D341Med (cell line): Measurements from ENCODE around the gene SYTL3.
A peak's percentile ranks its signal among the peaks of the same experiment; 100 is the strongest.

Experiments used
- DNase-seq: peaks from one replicate; pipeline ENCODE4 v3.0.0; 2012; ENCODE audit warnings: low spot score

SYTL3 gene

DNA sequence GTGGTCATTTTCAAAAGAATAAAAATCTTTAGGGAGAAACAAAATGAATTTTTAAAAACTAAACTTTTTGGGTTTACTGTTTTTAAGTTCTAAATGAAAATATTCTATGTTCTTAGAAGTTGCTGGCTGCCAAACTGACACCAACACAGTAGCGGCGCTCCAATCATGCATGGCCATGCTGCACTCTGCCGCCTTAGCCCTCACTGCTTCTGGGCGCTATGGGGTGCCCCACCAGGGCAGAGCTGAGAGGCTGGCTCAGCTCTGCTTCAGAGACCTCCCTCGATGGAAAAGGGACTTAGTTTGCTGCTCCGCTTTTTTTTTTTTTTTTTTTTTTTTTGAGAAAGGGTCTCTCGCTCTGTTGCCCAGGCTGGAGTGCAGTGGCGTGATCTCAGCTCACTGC, 148.5 kb downstream of the SYTL3 start:
- no peak for DNase-seq

DNA sequence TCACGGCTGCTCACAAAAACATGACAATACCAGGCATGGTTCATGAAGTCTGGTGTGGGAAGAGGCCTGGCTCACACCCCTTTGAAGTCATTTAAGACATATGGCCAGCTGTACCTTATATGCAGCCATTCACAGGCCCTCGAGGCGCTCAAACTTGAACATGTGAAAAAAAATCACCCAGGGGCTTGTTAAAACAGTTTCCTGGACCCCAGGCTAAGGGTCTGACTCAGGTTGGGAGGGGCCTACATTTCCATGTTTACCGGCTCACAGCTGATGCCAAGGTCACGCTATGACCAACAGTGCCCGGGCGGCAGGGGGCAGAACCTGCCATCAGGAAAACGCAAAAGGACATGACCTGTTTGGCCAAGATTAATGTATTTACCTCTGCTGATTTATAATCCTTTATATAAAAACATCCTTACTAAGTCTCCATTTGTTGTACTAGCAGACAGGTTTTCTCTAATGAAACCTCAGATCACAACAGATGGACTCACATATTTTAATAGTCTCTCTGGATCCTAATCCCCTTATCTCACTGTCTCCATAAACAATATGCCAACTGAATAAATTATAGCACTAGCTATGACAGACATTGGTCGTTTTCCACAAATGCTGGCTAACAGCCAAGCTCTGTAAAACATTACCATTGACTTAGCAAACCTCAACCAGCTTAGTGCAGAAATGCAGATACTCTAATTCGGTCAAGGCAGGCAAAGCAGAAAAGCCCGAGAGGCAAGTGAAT, 149.4 kb downstream of the SYTL3 start:
- DNase-seq: peak; percentile 62

DNA sequence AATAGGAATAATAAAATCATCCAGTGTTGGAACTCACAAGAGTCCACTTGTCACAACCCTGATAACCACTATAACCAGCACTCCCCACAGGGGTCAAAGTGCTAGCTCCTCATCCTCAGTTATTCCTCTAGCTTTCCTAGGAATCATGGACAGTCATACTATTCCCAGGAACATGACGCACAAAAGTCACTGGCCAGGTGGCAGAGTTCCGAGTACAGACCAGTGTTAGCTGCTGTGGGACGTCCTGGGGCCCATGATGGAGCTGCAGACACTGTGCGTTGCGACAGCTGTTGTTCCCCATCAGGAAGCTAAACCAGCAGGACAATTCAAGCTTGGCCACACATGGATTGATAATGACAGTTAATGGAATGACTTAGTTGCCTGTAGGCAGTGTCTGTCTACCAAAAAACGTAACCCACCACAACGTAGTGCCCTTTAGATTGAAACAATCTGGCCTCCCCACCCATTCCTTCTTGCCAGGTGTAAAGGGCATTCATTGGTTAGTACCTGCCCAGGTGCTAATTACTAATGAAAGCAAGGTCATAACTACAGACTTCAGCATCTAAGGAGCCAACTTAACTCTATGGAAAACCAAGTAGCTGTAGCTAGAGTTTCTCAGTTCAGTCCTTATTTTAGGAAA, 151.9 kb downstream of the SYTL3 start:
- no peak for DNase-seq

DNA sequence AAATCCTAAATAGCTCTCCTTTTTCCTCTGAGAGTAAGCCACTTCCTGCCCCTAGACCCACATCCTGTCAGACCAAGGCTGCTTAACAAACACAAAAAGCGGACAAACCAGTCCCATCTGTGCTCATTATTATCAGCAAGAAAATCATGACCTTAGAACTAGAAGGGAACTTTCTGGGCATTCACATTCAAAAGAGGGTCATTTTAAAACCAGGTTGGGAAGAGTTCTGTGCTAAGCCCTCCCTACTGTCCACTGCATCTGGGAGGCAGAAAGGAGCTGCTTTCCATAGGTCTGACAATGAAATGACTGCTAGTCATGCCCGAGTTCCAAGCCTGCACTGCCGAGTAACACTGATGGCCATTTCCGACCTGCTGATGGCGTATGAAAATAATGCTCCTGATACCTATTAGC, 153.9 kb downstream of the SYTL3 start:
- no peak for DNase-seq

DNA sequence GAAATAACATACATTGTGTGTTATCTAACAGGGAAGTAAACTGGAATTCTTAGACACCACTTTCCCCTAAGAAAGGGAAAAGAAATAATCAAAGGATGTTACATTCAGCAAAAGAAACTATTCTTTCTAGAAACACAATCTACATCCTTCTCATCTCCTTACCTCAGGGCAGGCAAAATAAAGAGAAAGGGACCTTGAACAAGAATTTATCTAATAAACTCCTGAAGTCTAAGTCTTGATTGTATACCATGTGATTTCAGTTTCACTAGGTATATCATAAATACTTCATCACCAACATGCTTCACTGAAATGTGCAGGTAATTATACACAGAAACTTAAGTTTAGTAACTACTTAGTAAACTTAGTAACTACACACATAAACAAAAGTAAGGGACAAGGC, 154.4 kb downstream of the SYTL3 start:
- DNase-seq: no peak

DNA sequence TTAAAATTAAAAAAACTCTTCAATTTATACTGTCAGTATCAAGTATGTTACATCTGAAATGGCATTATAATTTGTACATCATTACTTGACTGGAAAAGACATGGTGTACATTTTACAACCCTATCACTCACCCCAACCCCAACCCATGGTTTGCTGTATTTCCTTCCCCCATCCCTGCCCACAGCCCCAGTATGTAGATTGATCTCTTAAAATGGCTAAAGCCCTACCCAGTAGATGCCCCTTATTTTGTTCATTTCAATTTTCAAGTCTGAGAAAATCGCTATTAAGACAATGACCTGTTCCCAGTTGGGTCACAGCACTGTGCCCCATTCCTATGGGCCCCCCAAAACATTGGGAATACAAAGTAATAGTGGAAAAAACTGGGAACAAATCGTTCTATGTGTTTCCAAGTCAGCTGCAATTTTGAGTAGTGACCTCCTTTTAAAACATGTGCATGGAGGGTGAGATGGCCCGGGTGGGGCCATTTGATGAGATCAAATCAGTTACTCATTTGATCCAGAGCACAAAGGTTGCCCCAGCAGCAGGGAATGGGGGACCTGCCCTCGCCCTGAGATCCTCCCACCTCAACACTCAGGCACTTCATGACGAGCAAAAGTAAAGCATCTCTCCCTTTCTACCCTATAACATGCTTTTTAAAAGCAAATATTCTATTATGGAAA, 156.0 kb downstream of the SYTL3 start:
- DNase-seq: no peak

DNA sequence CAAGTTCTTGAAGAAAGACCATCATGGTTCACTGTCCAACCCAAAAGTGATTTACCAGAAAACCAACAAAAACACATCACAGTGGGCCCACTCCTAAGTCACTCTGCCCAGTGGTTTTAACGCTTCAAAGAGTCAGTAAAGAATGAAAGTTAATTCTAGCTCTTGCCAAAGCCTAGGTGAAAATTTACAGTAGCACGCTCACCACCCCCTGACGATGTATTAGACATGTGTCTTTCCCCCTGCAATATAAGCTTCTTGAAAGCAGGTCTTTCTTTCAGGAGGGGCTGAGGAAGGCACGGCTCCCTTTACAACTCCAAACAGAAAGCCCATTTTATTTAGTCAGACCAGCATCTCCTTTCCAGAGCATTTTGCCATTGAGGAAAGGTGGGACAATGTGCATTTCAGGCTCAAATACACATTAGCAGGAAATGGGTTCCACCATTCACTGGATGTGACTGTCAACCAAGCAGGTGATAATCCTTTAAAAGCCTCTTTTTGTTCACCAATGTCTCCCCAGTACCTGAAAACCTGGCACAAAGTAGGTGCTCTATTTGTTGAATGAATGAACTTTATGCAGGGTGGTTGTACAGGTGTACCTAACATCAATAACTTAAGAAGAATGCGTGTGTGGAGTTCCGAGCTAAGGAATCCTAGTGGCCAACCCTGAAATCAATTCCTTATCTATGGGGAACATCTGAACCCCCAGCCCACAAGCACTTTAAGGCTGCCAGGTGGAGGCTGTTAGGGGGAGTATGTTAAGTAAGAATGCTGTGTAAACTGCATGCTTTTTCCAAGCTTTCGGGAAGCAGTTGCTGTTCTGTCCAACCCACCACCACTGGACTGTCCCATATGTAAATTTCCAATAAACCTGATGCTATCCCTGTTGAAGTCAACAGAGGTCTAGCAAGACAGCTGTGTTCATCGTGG, 157.9 kb downstream of the SYTL3 start:
- DNase-seq: no peak

DNA sequence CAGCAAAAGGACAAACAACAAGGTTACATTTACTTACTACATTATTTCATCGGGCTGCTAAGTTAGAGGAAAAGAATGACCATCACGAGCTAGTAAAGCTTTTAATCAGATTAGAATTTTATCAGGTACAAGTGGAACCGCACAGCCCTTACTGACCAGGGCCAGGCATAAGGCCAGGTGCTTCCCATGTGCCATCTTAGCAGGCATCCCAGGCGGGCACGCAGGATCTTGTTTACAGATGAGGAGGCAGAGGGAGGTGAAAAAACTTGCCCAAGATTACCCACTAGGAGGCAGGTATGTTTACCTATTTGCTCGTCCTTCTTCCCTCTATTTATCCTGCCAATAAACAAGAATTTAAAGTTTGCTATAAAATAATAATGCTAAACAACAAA, 158.6 kb downstream of the SYTL3 start:
- no peak for DNase-seq

DNA sequence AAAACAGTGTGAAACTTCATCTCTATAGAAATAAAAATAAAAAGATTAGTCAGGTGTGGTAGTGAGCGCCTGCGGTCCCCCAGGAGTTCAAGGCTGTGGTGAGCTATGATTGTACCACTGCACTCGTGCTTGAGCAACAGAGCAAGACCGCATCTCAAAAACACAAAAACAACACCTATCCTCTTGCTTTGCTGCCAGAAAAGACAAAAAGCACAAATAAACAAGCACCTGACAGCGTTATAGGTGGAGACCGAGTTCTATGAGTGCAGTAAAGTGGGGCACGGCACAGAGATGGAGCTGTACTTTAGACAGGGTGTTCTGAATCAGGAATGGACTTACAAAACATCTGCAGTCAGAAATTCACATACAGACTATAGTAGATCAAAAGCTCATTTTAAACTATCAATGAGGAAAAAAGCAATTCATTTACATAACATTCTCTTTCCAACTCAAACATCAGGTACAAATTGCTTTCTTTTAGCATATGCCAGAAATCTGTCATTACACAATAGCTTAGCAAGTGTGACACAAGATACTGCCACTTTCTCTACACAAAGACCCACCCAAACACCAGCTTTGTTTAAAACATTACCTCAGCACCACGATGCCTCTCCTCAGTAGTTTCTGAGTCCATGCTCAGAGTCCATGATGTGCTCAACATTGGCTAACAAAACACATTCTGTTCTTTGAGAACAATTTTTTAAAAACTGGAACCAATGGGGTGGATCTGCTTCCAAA, 159.3 kb downstream of the SYTL3 start:
- no peak for DNase-seq

DNA sequence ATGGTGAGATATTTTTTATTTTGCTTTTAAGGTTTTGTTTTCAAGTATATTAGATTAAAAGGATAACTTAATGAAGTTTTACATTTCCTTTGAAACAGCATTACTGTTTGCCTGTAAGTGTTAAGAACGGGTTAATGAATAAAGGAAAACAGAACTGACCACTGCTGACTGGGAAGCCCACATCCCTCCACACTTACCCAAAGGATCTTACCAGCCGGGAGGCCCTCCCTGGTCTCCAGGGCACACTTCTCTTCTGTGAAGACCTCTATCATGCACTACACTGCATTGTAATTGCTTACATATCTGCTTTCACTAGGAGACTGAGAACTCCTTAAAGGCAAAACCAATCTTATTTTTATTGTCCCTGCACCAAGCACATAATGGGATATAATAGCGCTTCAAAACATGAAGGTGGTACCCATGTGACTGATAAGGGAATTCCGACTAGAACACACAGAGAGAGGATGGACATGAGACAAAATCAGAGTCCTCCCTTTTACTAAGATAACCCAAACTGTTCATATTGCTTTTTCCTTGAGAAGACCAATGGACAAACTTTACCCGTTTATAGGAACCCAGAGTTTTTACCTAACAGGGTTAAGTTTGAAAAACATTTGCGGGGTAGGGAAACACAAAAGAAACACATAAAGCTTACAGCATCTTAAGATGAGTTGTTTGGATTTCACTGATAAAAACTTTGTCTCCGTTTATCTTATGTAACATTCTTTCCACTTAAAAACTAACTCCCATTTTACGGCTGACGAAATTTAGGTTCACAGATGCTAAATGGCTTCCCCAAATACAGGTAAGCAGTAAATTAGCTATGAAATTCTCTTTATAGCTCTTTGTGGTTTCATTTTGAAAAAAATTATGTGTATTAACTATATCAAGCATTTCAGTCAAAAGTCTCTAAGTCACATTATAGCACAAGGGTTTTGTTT, 160.6 kb downstream of the SYTL3 start:
- no peak for DNase-seq

DNA sequence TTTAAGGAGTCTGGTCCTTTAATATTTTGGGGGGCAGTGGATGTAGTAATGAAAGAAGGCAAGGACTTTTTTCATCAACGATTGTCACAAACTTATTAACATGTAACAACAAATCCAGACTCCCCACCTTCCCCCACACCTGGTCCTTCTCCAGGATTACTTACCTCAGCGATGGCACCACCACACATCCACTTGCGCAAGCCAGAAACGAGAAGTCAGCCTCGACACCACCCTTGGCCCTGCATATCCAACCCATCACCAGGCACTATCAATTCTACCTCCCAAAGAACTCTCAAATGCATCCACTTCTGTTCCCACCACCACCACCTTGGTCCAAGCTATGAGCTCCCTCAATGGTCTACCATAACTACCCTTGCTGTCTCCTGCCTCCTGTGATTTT, 162.8 kb downstream of the SYTL3 start:
- DNase-seq: no peak

DNA sequence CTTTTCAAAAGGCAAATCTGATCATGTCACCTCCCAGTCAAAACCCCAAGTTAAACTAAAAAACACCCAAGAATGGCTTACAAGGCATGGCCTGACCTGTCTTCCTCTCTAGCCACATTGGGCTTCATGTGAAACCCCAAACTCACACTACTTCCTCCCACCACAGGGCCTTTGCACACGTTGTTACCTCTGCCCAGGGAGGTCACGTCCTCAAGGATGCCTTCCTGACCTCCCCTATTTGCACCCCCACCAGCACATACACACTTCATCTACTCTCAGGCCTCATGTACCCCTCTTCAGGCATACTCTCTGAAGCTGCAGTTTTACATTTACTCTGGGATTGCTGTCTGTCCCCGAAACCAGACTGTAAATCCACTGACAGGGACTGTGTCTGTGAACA, 163.2 kb downstream of the SYTL3 start:
- no peak for DNase-seq
